Spleen (tissue), 11 donors: ENCODE results near the gene TGM4. TPM values are rescaled to one million over a fixed set of nuclear protein-coding genes. Genes with fewer than 3 reads are reported as not detected.
A peak's percentile ranks its signal among the peaks of the same experiment; 100 is the strongest.

Experiments used
- DNase-seq: peaks from one replicate; pipeline ENCODE4 v3.0.0-alpha.2; 2020
- H3K27ac ChIP-seq, 8 donors: fragments of 200-600 bp; sonication (generic) in 7 of 8; 1 replicate in 4 of 8; 2 replicates in 4 of 8; pipeline versions ENCODE4 v1.5.0 to v1.8.0; 2016 to 2021; ENCODE audit warnings: inconsistent platforms in 4 of 8, mild to moderate bottlenecking in 4 of 8, moderate library complexity in 1 of 8
- H3K27me3 ChIP-seq, 7 donors: fragments of 200-600 bp; sonication (generic) in 6 of 7; replicated peaks in 1 of 7; 1 replicate in 4 of 7; 2 replicates in 3 of 7; pipeline versions ENCODE4 v1.5.0 to v1.8.0; 2016 to 2021; ENCODE audit warnings: inconsistent platforms in 3 of 7, mild to moderate bottlenecking in 1 of 7
- H3K36me3 ChIP-seq, 6 donors: fragments of 200-600 bp; sonication (generic) in 5 of 6; 1 replicate in 4 of 6; 2 replicates in 2 of 6; pipeline versions ENCODE4 v1.5.0 to v1.8.0; 2016 to 2021; ENCODE audit warnings: inconsistent platforms in 2 of 6
- H3K4me1 ChIP-seq, 6 donors: fragments of 200-600 bp; sonication (generic) in 5 of 6; 1 replicate in 3 of 6; 2 replicates in 3 of 6; pipeline versions ENCODE4 v1.5.0 to v1.8.0; 2016 to 2021; ENCODE audit warnings: inconsistent platforms in 3 of 6
- H3K4me3 ChIP-seq, 8 donors: fragments of 200-600 bp; sonication (generic) in 7 of 8; 1 replicate in 4 of 8; 2 replicates in 4 of 8; pipeline versions ENCODE4 v1.5.0 to v1.8.0; 2016 to 2021; ENCODE audit warnings: inconsistent platforms in 4 of 8, mild to moderate bottlenecking in 4 of 8, moderate library complexity in 2 of 8
- H3K9me3 ChIP-seq, 8 donors: fragments of 200-600 bp; sonication (generic) in 7 of 8; 1 replicate in 4 of 8; 2 replicates in 4 of 8; pipeline versions ENCODE4 v1.5.0 to v1.8.0; 2016 to 2021; ENCODE audit warnings: inconsistent platforms in 4 of 8
- POLR2A ChIP-seq, 3 donors: fragments of 450-650 bp; IDR thresholded peaks; one replicate each; pipeline ENCODE4 v1.5.1; 2017; ENCODE audit warnings: antibody characterized with exemption in 3 of 3, mild to moderate bottlenecking in 1 of 3
- POLR2AphosphoS5 ChIP-seq, 3 donors: sonication (generic); formaldehyde crosslinking; IDR thresholded peaks; one replicate each; pipeline ENCODE4 v1.5.1; 2017; ENCODE audit warnings: antibody characterized with exemption in 3 of 3
- WGBS, 5 donors: extraction: QIAGEN DNeasy Blood & Tissue Kit in 3 of 5; methylation state at CpG; one replicate each; pipeline versions ENCODE4 v1.1.5 to v1.1.7; 2013 to 2018; 5-methylcytosine and 5-hydroxymethylcytosine counted together
- intact Hi-C: fragments of 100-400 bp; cut with DNase I; formaldehyde crosslinking; loops from one replicate; pipeline ENCODE4 v1.15.0; 2023; ENCODE audit warnings: low total_unique reads
- polyA plus RNA-seq, 3 donors: library from polyadenylated mRNA; stranded (reverse); fragments of 200-250 nt; gene quantifications; one replicate each; pipeline ENCODE4 v1.2.1, GENCODE V29; 2013
- total RNA-seq, 7 donors: library from RNA; depleted of rRNA in 3 of 7; stranded (reverse); fragments of >200 nt in 3 of 7; fragmentation: NEBNext Ultra II Directional in 4 of 7; extraction: Animal tissue kit (Norgen Biotek cat#: 25700) in 4 of 7; gene quantifications; one replicate each; pipeline versions ENCODE4 v1.1.0 to v1.2.1, GENCODE V29; 2016 to 2021
- TF ChIP-seq, protein P1 (sequence below), 11 experiments: fragments of 200-600 bp in 7 of 11; fragments of 450-650 bp in 4 of 11; sonication (generic) in 4 of 11; IDR thresholded peaks in 8 of 11; conservative IDR thresholded peaks in 3 of 11; 1 replicate in 7 of 11; 2 replicates in 4 of 11; pipeline versions ENCODE4 v1.4.0 to v1.8.0; 2016 to 2021; ENCODE audit warnings: antibody characterized with exemption in 11 of 11, inconsistent platforms in 4 of 11, mild to moderate bottlenecking in 1 of 11
- donor health status: healthy with polysubstance abuse.
- donor health status: DM: no; HTN: no; CAD: no; lungs with moderate emphysema.
- donor health status: DM: no; HTN: no; CAD: no.
- donor health status: Bipolar disorder and iron deficiency.
- donor health status: healthy.
- donor health status: DM: no; HTN: no; CAD: no.
- donor health status: DM: yes; HTN: yes; CAD: no.

The TGM4 gene
- total and polyA plus RNA-seq, 10 donors = not detected

DNA sequence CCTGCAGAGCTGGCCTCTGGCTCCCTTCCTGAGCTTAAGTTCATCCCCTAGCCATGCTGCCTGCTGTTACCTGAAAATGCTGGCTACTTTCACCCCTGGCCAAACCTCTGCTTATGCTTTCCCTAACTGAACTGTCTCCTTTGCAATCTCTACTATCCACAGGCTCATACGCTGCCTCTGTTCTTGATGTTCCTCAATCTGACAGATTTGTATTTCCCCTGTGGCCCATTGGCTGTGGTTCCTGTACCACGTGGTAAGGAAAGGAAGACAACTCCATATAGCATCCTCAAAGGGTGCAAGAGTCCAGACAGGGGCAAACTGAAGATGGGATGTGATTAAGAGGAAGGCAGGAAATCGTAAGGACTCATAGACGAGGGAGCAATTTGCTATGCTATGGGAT is 33.2 kb downstream of the TGM4 start:
- no peaks in the 10 kb centered on the region for H3K4me1 ChIP-seq
- DNase-seq = no peak
- intact Hi-C loops = no loop called here
- no peak overlapping the region for H3K4me3 ChIP-seq
- peaks cover 0 to 14% (median 0%) of the 10 kb centered on the region in 7 donors for H3K27me3 ChIP-seq
- H3K27ac ChIP-seq = no peak overlapping the region
- TF ChIP-seq, protein P1, sequence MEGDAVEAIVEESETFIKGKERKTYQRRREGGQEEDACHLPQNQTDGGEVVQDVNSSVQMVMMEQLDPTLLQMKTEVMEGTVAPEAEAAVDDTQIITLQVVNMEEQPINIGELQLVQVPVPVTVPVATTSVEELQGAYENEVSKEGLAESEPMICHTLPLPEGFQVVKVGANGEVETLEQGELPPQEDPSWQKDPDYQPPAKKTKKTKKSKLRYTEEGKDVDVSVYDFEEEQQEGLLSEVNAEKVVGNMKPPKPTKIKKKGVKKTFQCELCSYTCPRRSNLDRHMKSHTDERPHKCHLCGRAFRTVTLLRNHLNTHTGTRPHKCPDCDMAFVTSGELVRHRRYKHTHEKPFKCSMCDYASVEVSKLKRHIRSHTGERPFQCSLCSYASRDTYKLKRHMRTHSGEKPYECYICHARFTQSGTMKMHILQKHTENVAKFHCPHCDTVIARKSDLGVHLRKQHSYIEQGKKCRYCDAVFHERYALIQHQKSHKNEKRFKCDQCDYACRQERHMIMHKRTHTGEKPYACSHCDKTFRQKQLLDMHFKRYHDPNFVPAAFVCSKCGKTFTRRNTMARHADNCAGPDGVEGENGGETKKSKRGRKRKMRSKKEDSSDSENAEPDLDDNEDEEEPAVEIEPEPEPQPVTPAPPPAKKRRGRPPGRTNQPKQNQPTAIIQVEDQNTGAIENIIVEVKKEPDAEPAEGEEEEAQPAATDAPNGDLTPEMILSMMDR (IDR thresholded peaks at IDR 0.05 in 8 of 11, conservative IDR thresholded peaks at IDR 0.05 in 3 of 11) = no peak
- TF ChIP-seq POLR2AphosphoS5 (IDR thresholded peaks at IDR 0.05) (no peak), POLR2A (IDR thresholded peaks at IDR 0.05) (no peak)
- WGBS, 5 donors = 56 to 68% (median 61%) methylated on average over 4 of the region's 4 CpGs
- no peaks in the 10 kb centered on the region for H3K36me3 ChIP-seq
- peaks cover 0 to 5% (median 0%) of the 10 kb centered on the region in 8 donors for H3K9me3 ChIP-seq

DNA sequence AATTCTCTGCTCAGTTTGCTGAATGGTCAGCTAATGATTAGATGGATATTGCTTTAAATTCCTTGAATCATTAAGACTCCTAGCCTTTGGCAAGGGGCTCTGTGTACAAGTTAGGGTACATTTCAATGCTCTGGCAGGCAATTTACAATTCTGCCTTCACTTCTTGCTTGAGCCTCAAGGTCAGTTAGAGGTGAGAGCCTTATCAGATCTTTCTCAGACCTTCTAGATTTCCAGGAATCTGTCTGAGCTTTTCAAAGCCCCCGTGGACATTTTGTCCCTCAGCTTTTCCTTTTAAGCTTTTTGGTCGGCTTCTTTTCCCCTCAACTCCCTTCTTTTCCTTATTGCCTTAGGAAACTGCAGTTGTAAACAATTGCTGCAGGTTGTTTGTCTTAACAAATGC is 34.7 kb downstream of the TGM4 start:
- no peak for DNase-seq
- H3K4me1 ChIP-seq = peaks cover 0 to 4% (median 0%) of the 10 kb centered on the region in 6 donors
- WGBS, 5 donors = 10 to 23% (median 19%) methylated on average over 2 of the region's 2 CpGs

DNA sequence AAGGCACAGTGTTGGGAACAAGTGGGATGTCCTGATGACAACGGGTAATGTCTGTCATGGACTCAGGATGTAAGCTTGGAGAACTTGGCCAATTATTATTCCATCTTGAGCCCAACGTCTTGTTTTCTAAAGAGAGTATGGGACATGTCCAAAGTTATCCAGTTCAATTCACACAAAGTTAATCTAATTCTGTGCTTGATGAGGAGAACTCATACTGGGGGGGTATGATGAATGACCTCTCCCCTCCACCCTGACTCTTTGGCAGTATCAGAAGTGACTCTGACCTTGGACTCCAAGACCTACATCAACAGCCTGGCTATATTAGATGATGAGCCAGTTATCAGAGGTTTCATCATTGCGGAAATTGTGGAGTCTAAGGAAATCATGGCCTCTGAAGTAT is 36.3 kb downstream of the TGM4 start:
- intact Hi-C loops = no loop called here
- H3K4me3 ChIP-seq = no peak overlapping the region
- 89 to 95% (median 95%) methylated on average over 3 of the region's 3 CpGs for WGBS, 5 donors

More for the DNA sequence above, 34.7 kb downstream of the TGM4 start:
- Histone ChIP-seq H3K9me3 (peaks cover 0 to 5% (median 0%) of the 10 kb centered on the region in 8 donors), H3K27ac (no peak overlapping the region), H3K4me3 (no peak overlapping the region), H3K27me3 (peaks cover 0 to 14% (median 0%) of the 10 kb centered on the region in 7 donors), H3K36me3 (no peaks in the 10 kb centered on the region)
- intact Hi-C loops = no loop called here
- TF ChIP-seq POLR2A (IDR thresholded peaks at IDR 0.05) (no peak), POLR2AphosphoS5 (IDR thresholded peaks at IDR 0.05) (no peak)
- TF ChIP-seq, protein P1 (IDR thresholded peaks at IDR 0.05 in 8 of 11, conservative IDR thresholded peaks at IDR 0.05 in 3 of 11) = no peak

DNA sequence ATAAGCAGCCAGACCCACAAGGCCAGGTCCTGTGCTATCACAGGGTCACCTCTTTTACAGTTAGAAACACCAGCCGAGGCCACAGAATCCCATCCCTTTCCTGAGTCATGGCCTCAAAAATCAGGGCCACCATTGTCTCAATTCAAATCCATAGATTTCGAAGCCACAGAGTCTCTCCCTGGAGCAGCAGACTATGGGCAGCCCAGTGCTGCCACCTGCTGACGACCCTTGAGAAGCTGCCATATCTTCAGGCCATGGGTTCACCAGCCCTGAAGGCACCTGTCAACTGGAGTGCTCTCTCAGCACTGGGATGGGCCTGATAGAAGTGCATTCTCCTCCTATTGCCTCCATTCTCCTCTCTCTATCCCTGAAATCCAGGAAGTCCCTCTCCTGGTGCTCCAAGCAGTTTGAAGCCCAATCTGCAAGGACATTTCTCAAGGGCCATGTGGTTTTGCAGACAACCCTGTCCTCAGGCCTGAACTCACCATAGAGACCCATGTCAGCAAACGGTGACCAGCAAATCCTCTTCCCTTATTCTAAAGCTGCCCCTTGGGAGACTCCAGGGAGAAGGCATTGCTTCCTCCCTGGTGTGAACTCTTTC is 39.6 kb downstream of the TGM4 start:
- peaks cover 0 to 5% (median 0%) of the 10 kb centered on the region in 8 donors for H3K9me3 ChIP-seq
- H3K27ac ChIP-seq = no peak overlapping the region
- H3K36me3 ChIP-seq = peaks cover 0 to 35% (median 10%) of the 10 kb centered on the region in 6 donors
- WGBS, 5 donors = 15 to 27% (median 26%) methylated on average over 4 of the region's 4 CpGs
- H3K27me3 ChIP-seq = peaks cover 0 to 10% (median 0%) of the 10 kb centered on the region in 7 donors
- DNase-seq = peak; percentile 84
- intact Hi-C loops = loop anchor here (2.0 kb wide), 1 partner anchor 381 kb away; no protein-coding TSS in a partner anchor
- H3K4me1 ChIP-seq = peaks cover 0 to 4% (median 0%) of the 10 kb centered on the region in 6 donors
- TF ChIP-seq POLR2A (IDR thresholded peaks at IDR 0.05) = no peak
- TF ChIP-seq, protein P1 (IDR thresholded peaks at IDR 0.05 in 8 of 11, conservative IDR thresholded peaks at IDR 0.05 in 3 of 11) = peak; percentile 36 to 86 (median 67)
- peak in 1 of 3 donors; percentile 25 for TF ChIP-seq POLR2AphosphoS5 (IDR thresholded peaks at IDR 0.05)
- H3K4me3 ChIP-seq = no peak overlapping the region

More for the DNA sequence above, 36.3 kb downstream of the TGM4 start:
- TF ChIP-seq, protein P1 (IDR thresholded peaks at IDR 0.05 in 8 of 11, conservative IDR thresholded peaks at IDR 0.05 in 3 of 11) = no peak
- no peak for TF ChIP-seq POLR2AphosphoS5 (IDR thresholded peaks at IDR 0.05)
- TF ChIP-seq POLR2A (IDR thresholded peaks at IDR 0.05) = no peak
- Histone ChIP-seq H3K27ac (no peak overlapping the region), H3K9me3 (peaks cover 0 to 5% (median 0%) of the 10 kb centered on the region in 8 donors), H3K36me3 (peaks cover 0 to 3% (median 0%) of the 10 kb centered on the region in 6 donors), H3K27me3 (peaks cover 0 to 14% (median 0%) of the 10 kb centered on the region in 7 donors), H3K4me1 (peaks cover 0 to 4% (median 0%) of the 10 kb centered on the region in 6 donors)
- no peak for DNase-seq
